Measurements from ENCODE around the gene EDC3.
"Not testable (repeated sequence)": the region's sequence is repeated elsewhere in the genome, so short reads cannot be mapped to it uniquely, and the experiment has no call there.

The EDC3 gene

GRCh38 chr15:74709011-74709410 lies 13.2 kb upstream of the EDC3 start:
- no peak for FAIRE-seq

- FAIRE-seq, result no peak
Measured at GRCh38 chr15:74696808-74697207, 984 bp upstream of the EDC3 start.

- FAIRE-seq, result no peak
Measured at GRCh38 chr15:74696398-74696729, 540 bp upstream of the EDC3 start.

- FAIRE-seq, result no peak
Measured at GRCh38 chr15:74692327-74692726, 3.5 kb downstream of the EDC3 start.

GRCh38 chr15:74683758-74684157 lies 12.1 kb downstream of the EDC3 start:
- FAIRE-seq, result no peak

- no peak for FAIRE-seq
Measured at GRCh38 chr15:74682954-74683353, 12.9 kb downstream of the EDC3 start.

- no peak for FAIRE-seq
Measured at GRCh38 chr15:74680456-74680855, 15.4 kb downstream of the EDC3 start.

- no peak for FAIRE-seq
Measured at GRCh38 chr15:74676801-74677200, 19.0 kb downstream of the EDC3 start.

GRCh38 chr15:74674161-74674560 lies 21.7 kb downstream of the EDC3 start:
- no peak for FAIRE-seq

GRCh38 chr15:74669627-74670026 lies 26.2 kb downstream of the EDC3 start:
- no peak for FAIRE-seq

- no peak for FAIRE-seq
Measured at GRCh38 chr15:74667975-74668374, 27.8 kb downstream of the EDC3 start.

GRCh38 chr15:74664670-74665069 lies 31.2 kb downstream of the EDC3 start:
- FAIRE-seq, result no peak

GRCh38 chr15:74664028-74664616 lies 31.7 kb downstream of the EDC3 start:
- no peak for FAIRE-seq

GRCh38 chr15:74663303-74664027 lies 32.4 kb downstream of the EDC3 start:
- no peak for FAIRE-seq

GRCh38 chr15:74662064-74662860 lies 33.6 kb downstream of the EDC3 start:
- no peak for FAIRE-seq

GRCh38 chr15:74661280-74661679 lies 34.5 kb downstream of the EDC3 start:
- not testable (repeated sequence) for FAIRE-seq

GRCh38 chr15:74657846-74658245 lies 38.0 kb downstream of the EDC3 start:
- FAIRE-seq, result no peak

GRCh38 chr15:74656935-74657535 lies 38.8 kb downstream of the EDC3 start:
- no peak for FAIRE-seq

- no peak for FAIRE-seq
Measured at GRCh38 chr15:74655424-74655823, 40.4 kb downstream of the EDC3 start.

GRCh38 chr15:74653426-74654102 lies 42.3 kb downstream of the EDC3 start:
- no peak for FAIRE-seq

- no peak for FAIRE-seq
Measured at GRCh38 chr15:74651242-74651741, 44.5 kb downstream of the EDC3 start.

GRCh38 chr15:74648051-74648842 lies 47.6 kb downstream of the EDC3 start:
- no peak for FAIRE-seq

Measured in G401.6 (cell line).